Neural progenitor cell (in vitro differentiated cells): ENCODE data around the gene PRKAG2. TPM values are rescaled to one million over a fixed set of nuclear protein-coding genes. Genes with fewer than 3 reads are reported as not detected.

Source experiments
- DNase-seq: peaks from one replicate; pipeline ENCODE4 v3.0.0-alpha.2; 2016; ENCODE audit warnings: low spot score
- H2AFZ ChIP-seq: fragments of 200-600 bp; sonication (generic); replicated peaks from 2 replicates; pipeline ENCODE4 v1.6.1; 2016; ENCODE audit warnings: antibody characterized with exemption
- H3F3A ChIP-seq: fragments of 200-600 bp; sonication (generic); 2 replicates; pipeline ENCODE4 v1.6.1; 2016; ENCODE audit warnings: antibody characterized with exemption, low read depth
- H3K27ac ChIP-seq: fragments of 200-600 bp; sonication (generic); 2 replicates; pipeline ENCODE4 v1.5.1; 2016; ENCODE audit warnings: mild to moderate bottlenecking
- H3K27me3 ChIP-seq: fragments of 200-600 bp; sonication (generic); 2 replicates; pipeline ENCODE4 v1.6.1; 2016; ENCODE audit warnings: mild to moderate bottlenecking, moderate library complexity
- H3K36me3 ChIP-seq: fragments of 200-600 bp; sonication (generic); 2 replicates; pipeline ENCODE4 v1.5.1; 2016
- H3K4me1 ChIP-seq: fragments of 200-600 bp; sonication (generic); 2 replicates; pipeline ENCODE4 v1.6.1; 2016; ENCODE audit warnings: mixed run types
- H3K4me2 ChIP-seq: fragments of 200-600 bp; sonication (generic); 2 replicates; pipeline ENCODE4 v1.6.1; 2016
- H3K4me3 ChIP-seq: fragments of 200-600 bp; sonication (generic); 2 replicates; pipeline ENCODE4 v1.5.1; 2016
- H3K79me2 ChIP-seq: fragments of 200-600 bp; sonication (generic); 2 replicates; pipeline ENCODE4 v1.6.1; 2016; ENCODE audit warnings: low read depth
- H3K9ac ChIP-seq: fragments of 200-600 bp; sonication (generic); 2 replicates; pipeline ENCODE4 v1.6.1; 2016
- H3K9me3 ChIP-seq: fragments of 200-600 bp; sonication (generic); 2 replicates; pipeline ENCODE4 v1.5.1; 2016; ENCODE audit warnings: low read depth
- H4K20me1 ChIP-seq: fragments of 200-600 bp; sonication (generic); 2 replicates; pipeline ENCODE4 v1.6.1; 2016; ENCODE audit warnings: low read depth
- H3K27ac Mint-ChIP-seq: 3 replicates; pipeline ENCODE4 v1.8.0; 2021; ENCODE audit warnings: mixed read lengths
- H3K27me3 Mint-ChIP-seq: 2 replicates; pipeline ENCODE4 v1.8.0; 2022; ENCODE audit warnings: low read depth, mild to moderate bottlenecking, inconsistent platforms, moderate library complexity, mixed read lengths; ENCODE audit not compliant: insufficient read depth
- H3K36me3 Mint-ChIP-seq: 3 replicates; pipeline ENCODE4 v1.8.0; 2021; ENCODE audit warnings: mixed read lengths
- H3K4me1 Mint-ChIP-seq: 3 replicates; pipeline ENCODE4 v1.8.0; 2021; ENCODE audit warnings: mixed read lengths
- H3K4me3 Mint-ChIP-seq: 3 replicates; pipeline ENCODE4 v1.8.0; 2021; ENCODE audit warnings: mild to moderate bottlenecking, moderate library complexity, mixed read lengths
- H3K9me3 Mint-ChIP-seq: 3 replicates; pipeline ENCODE4 v1.8.0; 2020; ENCODE audit warnings: mixed read lengths
- CTCF ChIP-seq: fragments of 200-600 bp; sonication (generic); IDR thresholded peaks from 2 replicates; pipeline ENCODE4 v1.5.1; 2017; ENCODE audit warnings: antibody characterized with exemption, mild to moderate bottlenecking
- EZH2 ChIP-seq: fragments of 200-600 bp; sonication (generic); IDR thresholded peaks from 2 replicates; pipeline ENCODE4 v1.6.1; 2017; ENCODE audit warnings: antibody characterized with exemption, mild to moderate bottlenecking, moderate library complexity
- EZH2phosphoT487 ChIP-seq: fragments of 200-600 bp; sonication (generic); IDR thresholded peaks from 2 replicates; pipeline ENCODE4 v1.6.1; 2017; ENCODE audit warnings: antibody characterized with exemption
- total RNA-seq: library from RNA; depleted of rRNA; stranded (reverse); fragments of >200 nt; gene quantifications from 2 replicates; pipeline ENCODE4 v1.2.3, GENCODE V29; 2015; ENCODE audit warnings: low replicate concordance

PRKAG2 gene
- total RNA-seq, 1 donor from 2014 or later = 11.4 TPM

- Mint-ChIP-seq H3K9me3 (peaks cover 2% of the 10 kb centered on the region), H3K4me3 (no peak overlapping the region), H3K27ac (no peak overlapping the region), H3K36me3 (no peaks in the 10 kb centered on the region), H3K27me3 (no peaks in the 10 kb centered on the region), H3K4me1 (no peaks in the 10 kb centered on the region)
- Histone ChIP-seq H3K27ac (no peak overlapping the region), H3K4me2 (no peak overlapping the region), H4K20me1 (no peaks in the 10 kb centered on the region), H3K9me3 (no peaks in the 10 kb centered on the region), H3K79me2 (no peaks in the 10 kb centered on the region), H2AFZ (no peak overlapping the region), H3K4me1 (no peaks in the 10 kb centered on the region), H3K9ac (no peak overlapping the region), H3K4me3 (no peak overlapping the region), H3K27me3 (no peaks in the 10 kb centered on the region), H3K36me3 (no peaks in the 10 kb centered on the region), H3F3A (no peaks in the 10 kb centered on the region)
- TF ChIP-seq CTCF (no peak), EZH2phosphoT487 (no peak), EZH2 (no peak)
- DNase-seq = no peak
Measured at GRCh38 chr7:151592868-151593486, 283.9 kb downstream of the PRKAG2 start.

GRCh38 chr7:151592330-151592729 is 284.6 kb downstream of the PRKAG2 start:
- TF ChIP-seq EZH2phosphoT487 (no peak), CTCF (no peak), EZH2 (no peak)
- no peak overlapping the region for H3K9ac ChIP-seq
- H3K4me3 Mint-ChIP-seq = no peak overlapping the region
- no peaks in the 10 kb centered on the region for H4K20me1 ChIP-seq
- H3K27ac ChIP-seq = no peak overlapping the region
- H3K4me2 ChIP-seq = no peak overlapping the region
- H3K36me3 ChIP-seq = no peaks in the 10 kb centered on the region
- H3K4me3 ChIP-seq = no peak overlapping the region
- no peak overlapping the region for H2AFZ ChIP-seq
- no peaks in the 10 kb centered on the region for H3K9me3 ChIP-seq
- H3K27ac Mint-ChIP-seq = no peak overlapping the region
- no peaks in the 10 kb centered on the region for H3K27me3 Mint-ChIP-seq
- no peaks in the 10 kb centered on the region for H3K79me2 ChIP-seq
- peaks cover 2% of the 10 kb centered on the region for H3K9me3 Mint-ChIP-seq
- H3F3A ChIP-seq = no peaks in the 10 kb centered on the region
- no peaks in the 10 kb centered on the region for H3K4me1 Mint-ChIP-seq
- no peak for DNase-seq
- no peaks in the 10 kb centered on the region for H3K4me1 ChIP-seq
- H3K27me3 ChIP-seq = no peaks in the 10 kb centered on the region
- no peaks in the 10 kb centered on the region for H3K36me3 Mint-ChIP-seq

GRCh38 chr7:151591866-151592265 is 285.0 kb downstream of the PRKAG2 start:
- no peaks in the 10 kb centered on the region for H3K27me3 Mint-ChIP-seq
- no peaks in the 10 kb centered on the region for H3K79me2 ChIP-seq

More at GRCh38 chr7:151591866-151592265, 285.0 kb downstream of the PRKAG2 start:
- Mint-ChIP-seq H3K4me1 (no peaks in the 10 kb centered on the region), H3K27ac (no peak overlapping the region), H3K9me3 (peaks cover 2% of the 10 kb centered on the region), H3K36me3 (no peaks in the 10 kb centered on the region), H3K4me3 (no peak overlapping the region)
- H4K20me1 ChIP-seq = no peaks in the 10 kb centered on the region
- H3K9me3 ChIP-seq = no peaks in the 10 kb centered on the region
- no peaks in the 10 kb centered on the region for H3K36me3 ChIP-seq
- no peak overlapping the region for H3K4me2 ChIP-seq
- H3K4me1 ChIP-seq = no peaks in the 10 kb centered on the region
- TF ChIP-seq EZH2 = no peak
- no peak for TF ChIP-seq EZH2phosphoT487
- no peak for TF ChIP-seq CTCF
- no peak overlapping the region for H3K27ac ChIP-seq
- no peak overlapping the region for H3K9ac ChIP-seq
- no peak overlapping the region for H2AFZ ChIP-seq
- no peak for DNase-seq
- H3K4me3 ChIP-seq = no peak overlapping the region
- no peaks in the 10 kb centered on the region for H3F3A ChIP-seq
- no peaks in the 10 kb centered on the region for H3K27me3 ChIP-seq
